ENCODE results near the gene GPR50.

Gene GPR50

GRCh38 chrX:151176231-151176750 is at the start of gene GPR50:
Gene GPR50 (plus strand): TSS chrX:151176584. CDS start chrX:151176722, 138 bp downstream.
- no peak for DNase-seq

- DNase-seq, result no peak
Measured at GRCh38 chrX:151132531-151132930, 43.9 kb upstream of the GPR50 start.

GRCh38 chrX:151151665-151152267 is 24.6 kb upstream of the GPR50 start:
- DNase-seq, result peak; percentile 11 to 62

- DNase-seq, result no peak
Measured at GRCh38 chrX:151153086-151153485, 23.3 kb upstream of the GPR50 start.

- no peak for DNase-seq
Measured at GRCh38 chrX:151153667-151154066, 22.7 kb upstream of the GPR50 start.

- no peak for DNase-seq
Measured at GRCh38 chrX:151155234-151155633, 21.1 kb upstream of the GPR50 start.

- no peak for DNase-seq
Measured at GRCh38 chrX:151161690-151162089, 14.7 kb upstream of the GPR50 start.

- peak; percentile 4 to 10 for DNase-seq
Measured at GRCh38 chrX:151167791-151168345, 8.5 kb upstream of the GPR50 start.

GRCh38 chrX:151169783-151170182 is 6.6 kb upstream of the GPR50 start:
- no peak for DNase-seq

GRCh38 chrX:151174581-151175282 is 1.7 kb upstream of the GPR50 start:
- DNase-seq, result no peak

GRCh38 chrX:151175283-151176062 is 911 bp upstream of the GPR50 start:
- DNase-seq, result no peak

- no peak for DNase-seq
Measured at GRCh38 chrX:151177141-151178027, 1.0 kb downstream of the GPR50 start.

- DNase-seq, result no peak
Measured at GRCh38 chrX:151178746-151179145, 2.4 kb downstream of the GPR50 start.

GRCh38 chrX:151180400-151180799 is 4.0 kb downstream of the GPR50 start:
- DNase-seq, result no peak

GRCh38 chrX:151181088-151181487 is 4.7 kb downstream of the GPR50 start:
- DNase-seq, result no peak

GRCh38 chrX:151183233-151183753 is 6.9 kb downstream of the GPR50 start:
- no peak for DNase-seq

GRCh38 chrX:151183912-151184565 is 7.7 kb downstream of the GPR50 start:
- no peak for DNase-seq

GRCh38 chrX:151184705-151185104 is 8.3 kb downstream of the GPR50 start:
- DNase-seq, result no peak

GRCh38 chrX:151206871-151207270 is 30.5 kb downstream of the GPR50 start:
- DNase-seq, result no peak

GRCh38 chrX:151225843-151226242 is 49.5 kb downstream of the GPR50 start:
- DNase-seq, result no peak

- no peak for DNase-seq
Measured at GRCh38 chrX:151226941-151227340, 50.6 kb downstream of the GPR50 start.

Measured in inflammatory macrophage treated with lipopolysaccharide for 1 hour (primary cell).